ENCODE data around the gene ASCC3.

GRCh38 chr6:100803264-100804045 lies 77.7 kb downstream of the ASCC3 start:
- TF ChIP-seq, protein P1, sequence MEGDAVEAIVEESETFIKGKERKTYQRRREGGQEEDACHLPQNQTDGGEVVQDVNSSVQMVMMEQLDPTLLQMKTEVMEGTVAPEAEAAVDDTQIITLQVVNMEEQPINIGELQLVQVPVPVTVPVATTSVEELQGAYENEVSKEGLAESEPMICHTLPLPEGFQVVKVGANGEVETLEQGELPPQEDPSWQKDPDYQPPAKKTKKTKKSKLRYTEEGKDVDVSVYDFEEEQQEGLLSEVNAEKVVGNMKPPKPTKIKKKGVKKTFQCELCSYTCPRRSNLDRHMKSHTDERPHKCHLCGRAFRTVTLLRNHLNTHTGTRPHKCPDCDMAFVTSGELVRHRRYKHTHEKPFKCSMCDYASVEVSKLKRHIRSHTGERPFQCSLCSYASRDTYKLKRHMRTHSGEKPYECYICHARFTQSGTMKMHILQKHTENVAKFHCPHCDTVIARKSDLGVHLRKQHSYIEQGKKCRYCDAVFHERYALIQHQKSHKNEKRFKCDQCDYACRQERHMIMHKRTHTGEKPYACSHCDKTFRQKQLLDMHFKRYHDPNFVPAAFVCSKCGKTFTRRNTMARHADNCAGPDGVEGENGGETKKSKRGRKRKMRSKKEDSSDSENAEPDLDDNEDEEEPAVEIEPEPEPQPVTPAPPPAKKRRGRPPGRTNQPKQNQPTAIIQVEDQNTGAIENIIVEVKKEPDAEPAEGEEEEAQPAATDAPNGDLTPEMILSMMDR (IDR thresholded peaks at IDR 0.05), result no peak
- no peak for TF ChIP-seq ZFX (IDR thresholded peaks at IDR 0.05; ENCODE audit: borderline replicate concordance)

Measured in 22Rv1 (cell line).